Activated naive CD8-positive, alpha-beta T cell treated with anti-CD3 and anti-CD28 coated beads for 36 hours (primary cell): ENCODE measurements around the gene NIN. TPM values are rescaled to one million over a fixed set of nuclear protein-coding genes. Genes with fewer than 3 reads are reported as not detected.

Experiments used
- DNase-seq: peaks from one replicate; pipeline ENCODE4 v3.0.0; 2021
- H3K27ac Mint-ChIP-seq: one replicate; pipeline ENCODE4 v1.8.0; 2022; ENCODE audit warnings: mild to moderate bottlenecking, moderate library complexity, mixed read lengths
- H3K27me3 Mint-ChIP-seq: one replicate; pipeline ENCODE4 v1.8.0; 2022; ENCODE audit warnings: mild to moderate bottlenecking, mixed read lengths
- H3K36me3 Mint-ChIP-seq: one replicate; pipeline ENCODE4 v1.8.0; 2021; ENCODE audit warnings: mild to moderate bottlenecking, mixed read lengths
- H3K4me1 Mint-ChIP-seq: one replicate; pipeline ENCODE4 v1.8.0; 2021; ENCODE audit warnings: mixed read lengths
- H3K4me3 Mint-ChIP-seq: one replicate; pipeline ENCODE4 v1.8.0; 2022; ENCODE audit warnings: mild to moderate bottlenecking, moderate library complexity, mixed read lengths
- H3K9me3 Mint-ChIP-seq: one replicate; pipeline ENCODE4 v1.8.0; 2022; ENCODE audit warnings: mixed read lengths
- total RNA-seq, 2 experiments: library from RNA; stranded (reverse); gene quantifications; one replicate each; pipeline ENCODE4 v1.2.3, GENCODE V29; 2021

NIN gene
- total RNA-seq, 2 experiments from 2014 or later, result 66.6 to 67.9 TPM

DNA sequence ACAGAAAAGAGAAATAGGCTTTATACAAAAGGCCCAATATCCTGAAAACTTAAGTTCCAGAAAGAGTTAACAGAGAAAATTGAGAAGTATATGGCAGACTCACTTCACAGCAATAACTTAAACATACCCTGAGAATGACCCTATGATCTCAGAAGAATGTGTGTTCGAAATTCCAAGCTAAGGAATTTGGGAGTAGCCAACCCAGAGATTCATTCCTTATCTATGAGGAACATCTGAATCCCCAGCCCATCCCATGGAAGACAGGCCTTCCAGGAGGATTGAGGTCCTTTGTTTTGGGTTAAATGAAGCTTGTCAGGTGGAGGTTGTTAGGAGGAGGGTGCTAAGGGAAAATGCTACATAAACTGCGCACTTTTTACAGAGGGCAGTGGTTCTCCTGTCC lies 155.4 kb downstream of the NIN start:
- H3K27ac Mint-ChIP-seq, result no peak overlapping the region
- no peaks in the 10 kb centered on the region for H3K9me3 Mint-ChIP-seq
- H3K27me3 Mint-ChIP-seq, result no peaks in the 10 kb centered on the region
- peaks cover 15% of the 10 kb centered on the region for H3K4me1 Mint-ChIP-seq
- no peak for DNase-seq
- no peaks in the 10 kb centered on the region for H3K36me3 Mint-ChIP-seq
- no peak overlapping the region for H3K4me3 Mint-ChIP-seq

DNA sequence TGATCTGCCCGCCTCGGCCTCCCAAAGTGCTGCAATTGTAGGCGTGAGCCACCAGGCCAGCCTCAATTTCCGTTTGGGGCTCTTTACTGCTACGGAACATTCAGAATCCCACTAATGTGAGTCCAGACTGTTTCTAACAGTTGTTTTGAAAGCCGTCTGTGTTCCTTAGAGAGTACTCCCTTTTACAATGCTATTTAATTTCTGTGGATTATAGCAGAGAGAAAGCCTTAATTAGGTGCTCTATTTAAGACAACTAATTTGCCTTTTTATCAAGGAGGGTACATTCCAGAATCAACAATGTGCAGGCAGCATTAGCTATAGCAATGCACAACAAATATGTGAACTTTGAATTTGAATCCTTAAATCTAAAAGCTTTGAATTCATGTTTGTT lies 160.1 kb downstream of the NIN start:
- no peaks in the 10 kb centered on the region for H3K27me3 Mint-ChIP-seq
- no peak for DNase-seq
- H3K4me3 Mint-ChIP-seq, result no peak overlapping the region
- H3K27ac Mint-ChIP-seq, result no peak overlapping the region
- H3K9me3 Mint-ChIP-seq, result no peaks in the 10 kb centered on the region
- peaks cover 10% of the 10 kb centered on the region for H3K4me1 Mint-ChIP-seq
- H3K36me3 Mint-ChIP-seq, result peaks cover 2% of the 10 kb centered on the region

DNA sequence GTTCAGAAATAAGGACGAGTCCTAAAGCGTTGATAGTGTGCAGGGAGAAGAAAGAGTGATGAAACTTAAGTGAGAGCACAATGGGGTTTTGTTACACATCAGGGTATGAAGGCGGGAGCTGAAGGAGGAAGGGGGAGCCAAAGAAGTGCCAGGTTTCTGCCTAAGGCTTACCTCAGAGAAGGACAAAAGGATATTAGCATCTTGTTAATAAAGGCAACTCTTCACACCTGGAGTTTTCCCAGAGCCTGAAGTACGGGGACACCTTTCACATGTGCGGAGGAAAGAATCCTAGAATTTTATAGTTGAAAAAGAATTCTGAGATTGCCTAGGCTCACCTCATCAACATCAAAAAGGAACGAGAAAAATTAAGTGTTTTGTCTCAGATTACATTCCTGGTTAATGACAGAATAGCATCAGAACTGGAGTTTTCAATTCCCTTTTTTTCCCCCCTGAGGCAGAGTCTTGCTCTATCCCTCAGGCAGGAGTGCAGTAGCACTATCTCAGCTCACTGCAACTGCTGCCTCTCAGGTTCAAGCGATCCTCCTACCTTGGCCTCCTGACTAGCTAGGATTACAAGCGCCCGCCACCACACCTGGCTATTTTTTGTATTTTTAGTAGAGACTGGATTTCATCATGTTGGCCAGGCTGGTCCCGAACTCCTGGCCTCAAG lies 160.6 kb downstream of the NIN start:
- Mint-ChIP-seq H3K9me3 (no peaks in the 10 kb centered on the region), H3K36me3 (peaks cover 2% of the 10 kb centered on the region), H3K4me3 (no peak overlapping the region), H3K27me3 (no peaks in the 10 kb centered on the region), H3K4me1 (peaks cover 10% of the 10 kb centered on the region), H3K27ac (no peak overlapping the region)
- no peak for DNase-seq

Other genes starting within 250 kb of the NIN start
- 10 to 100 TPM; 14.4 to 15.2 TPM for gene SAV1, start 162.9 kb downstream of the NIN start, total RNA-seq
- gene ABHD12B, start 40.9 kb upstream of the NIN start, total RNA-seq, result not detected
- gene PYGL, start 113.3 kb upstream of the NIN start, total RNA-seq, result 1 to 10 TPM; 2.3 to 2.5 TPM